GM23338 (cell line): ENCODE results near the gene TPO. TPM values are rescaled to one million over a fixed set of nuclear protein-coding genes. Genes with fewer than 3 reads are reported as not detected.

Source experiments
- ATAC-seq: fragments of 200-7000 bp; cut with Tn5 transposase; 3 replicates; pipeline ENCODE4 v1.9.1; 2020
- DNase-seq: peaks from one replicate; pipeline ENCODE4 v3.0.0-alpha.2; 2015; ENCODE audit warnings: low spot score
- H2AFZ ChIP-seq: fragments of 200-600 bp; sonication (generic); 2 replicates; pipeline ENCODE4 v1.8.0; 2016; ENCODE audit warnings: antibody characterized with exemption, mild to moderate bottlenecking, moderate library complexity
- H3F3A ChIP-seq: fragments of 200-600 bp; sonication (generic); replicated peaks from 2 replicates; pipeline ENCODE4 v1.8.0; 2017; ENCODE audit warnings: antibody characterized with exemption, mixed run types, low read depth
- H3K27ac ChIP-seq: fragments of 200-600 bp; sonication (generic); 2 replicates; pipeline ENCODE4 v1.6.1; 2016; ENCODE audit warnings: low read depth
- H3K27me3 ChIP-seq: fragments of 200-600 bp; sonication (generic); 2 replicates; pipeline ENCODE4 v1.8.0; 2016; ENCODE audit warnings: mild to moderate bottlenecking, mixed run types, moderate library complexity; ENCODE audit not compliant: insufficient read depth
- H3K36me3 ChIP-seq: fragments of 200-600 bp; sonication (generic); 2 replicates; pipeline ENCODE4 v1.8.0; 2016; ENCODE audit warnings: mild to moderate bottlenecking; ENCODE audit not compliant: insufficient read depth
- H3K4me1 ChIP-seq: fragments of 200-600 bp; sonication (generic); 2 replicates; pipeline ENCODE4 v1.8.0; 2016; ENCODE audit warnings: mild to moderate bottlenecking, moderate library complexity; ENCODE audit not compliant: insufficient read depth
- H3K4me2 ChIP-seq: fragments of 200-600 bp; sonication (generic); 2 replicates; pipeline ENCODE4 v1.7.1; 2017; ENCODE audit warnings: mixed run types
- H3K4me3 ChIP-seq: fragments of 200-600 bp; sonication (generic); 2 replicates; pipeline ENCODE4 v1.6.1; 2016; ENCODE audit warnings: mixed run types
- H3K79me2 ChIP-seq: fragments of 200-600 bp; sonication (generic); replicated peaks from 2 replicates; pipeline ENCODE4 v1.8.0; 2017; ENCODE audit warnings: mild to moderate bottlenecking; ENCODE audit not compliant: insufficient read depth
- H3K9me2 ChIP-seq: fragments of 200-600 bp; sonication (generic); 2 replicates; pipeline ENCODE4 v1.8.0; 2017; ENCODE audit not compliant: insufficient read depth
- H4K20me1 ChIP-seq: fragments of 200-600 bp; sonication (generic); replicated peaks from 2 replicates; pipeline ENCODE4 v1.8.0; 2017; ENCODE audit warnings: mild to moderate bottlenecking; ENCODE audit not compliant: insufficient read depth
- H3K27ac Mint-ChIP-seq: 2 replicates; pipeline ENCODE4 v1.8.0; 2020; ENCODE audit warnings: inconsistent platforms, mild to moderate bottlenecking, moderate library complexity, mixed read lengths
- H3K27me3 Mint-ChIP-seq: 3 replicates; pipeline ENCODE4 v1.8.0; 2022; ENCODE audit warnings: low read depth, mild to moderate bottlenecking, moderate library complexity, mixed read lengths, inconsistent platforms; ENCODE audit not compliant: insufficient read depth, poor library complexity
- H3K36me3 Mint-ChIP-seq: 3 replicates; pipeline ENCODE4 v1.8.0; 2021; ENCODE audit warnings: low read depth, mild to moderate bottlenecking, inconsistent platforms, moderate library complexity, mixed read lengths
- H3K4me1 Mint-ChIP-seq: 3 replicates; pipeline ENCODE4 v1.8.0; 2020; ENCODE audit warnings: mild to moderate bottlenecking, inconsistent platforms, mixed read lengths
- H3K4me3 Mint-ChIP-seq: 3 replicates; pipeline ENCODE4 v1.8.0; 2021; ENCODE audit warnings: moderate library complexity, mild to moderate bottlenecking, inconsistent platforms, mixed read lengths
- H3K9me3 Mint-ChIP-seq: 3 replicates; pipeline ENCODE4 v1.8.0; 2020; ENCODE audit warnings: moderate library complexity, mild to moderate bottlenecking, inconsistent platforms, mixed read lengths
- ETS1 ChIP-seq: IDR thresholded peaks from 2 replicates; pipeline ENCODE4 v1.6.1; 2016; ENCODE audit warnings: antibody characterized with exemption
- EZH2phosphoT487 ChIP-seq: fragments of 200-600 bp; sonication (generic); IDR thresholded peaks from one replicate; pipeline ENCODE4 v1.8.1; 2018; ENCODE audit warnings: antibody characterized with exemption; ENCODE audit not compliant: unreplicated experiment
- NANOG ChIP-seq: IDR thresholded peaks from 2 replicates; pipeline ENCODE4 v1.6.1; 2016; ENCODE audit warnings: antibody characterized with exemption, borderline replicate concordance
- POLR2AphosphoS5 ChIP-seq: IDR thresholded peaks from 2 replicates; pipeline ENCODE4 v1.6.1; 2016; ENCODE audit warnings: antibody characterized with exemption, low read depth
- STAT1 ChIP-seq: IDR thresholded peaks from one replicate; pipeline ENCODE4 v1.6.1; 2016; ENCODE audit warnings: antibody characterized with exemption; ENCODE audit not compliant: unreplicated experiment
- ZNF114 ChIP-seq: fragments of 250-450 bp; sonication (Bioruptor Pico); IDR thresholded peaks from 2 replicates; pipeline ENCODE4 v1.5.0; 2020; ENCODE audit warnings: mild to moderate bottlenecking, moderate library complexity
- polyA plus RNA-seq: library from polyadenylated mRNA; unstranded; fragments of >200 nt; fragmentation: Nextera tagmentation; extraction: Ambion mirVana; gene quantifications from 2 replicates; pipeline ENCODE4 v1.2.1, GENCODE V29; 2016
- total RNA-seq: library from RNA; depleted of rRNA; stranded (reverse); fragments of >200 nt; shearing (Covaris generic); gene quantifications from 2 replicates; pipeline ENCODE4 v1.2.3, GENCODE V29; 2014
- TF ChIP-seq, protein P1 (sequence below): fragments of 250-450 bp; sonication (Bioruptor Pico); IDR thresholded peaks from 2 replicates; pipeline ENCODE4 v1.5.0; 2020; ENCODE audit warnings: mild to moderate bottlenecking, moderate library complexity

TPO gene
- total and polyA plus RNA-seq, 2 experiments from 2014 or later: 0.74 TPM; not detected in 1

- Histone ChIP-seq H3K4me1 (no peaks in the 10 kb centered on the region), H3F3A (peaks cover 15% of the 10 kb centered on the region), H3K4me2 (no peak overlapping the region), H2AFZ (no peak overlapping the region), H3K4me3 (no peak overlapping the region), H3K27me3 (no peaks in the 10 kb centered on the region), H3K9me2 (no peaks in the 10 kb centered on the region), H3K27ac (no peak overlapping the region), H4K20me1 (no peaks in the 10 kb centered on the region), H3K36me3 (no peaks in the 10 kb centered on the region), H3K79me2 (no peaks in the 10 kb centered on the region)
- Mint-ChIP-seq H3K4me1 (peaks cover 6% of the 10 kb centered on the region; the same call in 2 of the 3 replicates), H3K9me3 (peaks cover 21% of the 10 kb centered on the region; the same call in 2 of the 3 replicates), H3K4me3 (no peak overlapping the region), H3K27ac (no peak overlapping the region), H3K36me3 (no peaks in the 10 kb centered on the region), H3K27me3 (peaks cover 4% of the 10 kb centered on the region)
- DNase-seq (no peak), ATAC-seq (no peak)
- TF ChIP-seq POLR2AphosphoS5 (no peak), STAT1 (no peak), EZH2phosphoT487 (no peak), NANOG (no peak), ZNF114 (no peak), ETS1 (no peak)
- TF ChIP-seq, protein P1, sequence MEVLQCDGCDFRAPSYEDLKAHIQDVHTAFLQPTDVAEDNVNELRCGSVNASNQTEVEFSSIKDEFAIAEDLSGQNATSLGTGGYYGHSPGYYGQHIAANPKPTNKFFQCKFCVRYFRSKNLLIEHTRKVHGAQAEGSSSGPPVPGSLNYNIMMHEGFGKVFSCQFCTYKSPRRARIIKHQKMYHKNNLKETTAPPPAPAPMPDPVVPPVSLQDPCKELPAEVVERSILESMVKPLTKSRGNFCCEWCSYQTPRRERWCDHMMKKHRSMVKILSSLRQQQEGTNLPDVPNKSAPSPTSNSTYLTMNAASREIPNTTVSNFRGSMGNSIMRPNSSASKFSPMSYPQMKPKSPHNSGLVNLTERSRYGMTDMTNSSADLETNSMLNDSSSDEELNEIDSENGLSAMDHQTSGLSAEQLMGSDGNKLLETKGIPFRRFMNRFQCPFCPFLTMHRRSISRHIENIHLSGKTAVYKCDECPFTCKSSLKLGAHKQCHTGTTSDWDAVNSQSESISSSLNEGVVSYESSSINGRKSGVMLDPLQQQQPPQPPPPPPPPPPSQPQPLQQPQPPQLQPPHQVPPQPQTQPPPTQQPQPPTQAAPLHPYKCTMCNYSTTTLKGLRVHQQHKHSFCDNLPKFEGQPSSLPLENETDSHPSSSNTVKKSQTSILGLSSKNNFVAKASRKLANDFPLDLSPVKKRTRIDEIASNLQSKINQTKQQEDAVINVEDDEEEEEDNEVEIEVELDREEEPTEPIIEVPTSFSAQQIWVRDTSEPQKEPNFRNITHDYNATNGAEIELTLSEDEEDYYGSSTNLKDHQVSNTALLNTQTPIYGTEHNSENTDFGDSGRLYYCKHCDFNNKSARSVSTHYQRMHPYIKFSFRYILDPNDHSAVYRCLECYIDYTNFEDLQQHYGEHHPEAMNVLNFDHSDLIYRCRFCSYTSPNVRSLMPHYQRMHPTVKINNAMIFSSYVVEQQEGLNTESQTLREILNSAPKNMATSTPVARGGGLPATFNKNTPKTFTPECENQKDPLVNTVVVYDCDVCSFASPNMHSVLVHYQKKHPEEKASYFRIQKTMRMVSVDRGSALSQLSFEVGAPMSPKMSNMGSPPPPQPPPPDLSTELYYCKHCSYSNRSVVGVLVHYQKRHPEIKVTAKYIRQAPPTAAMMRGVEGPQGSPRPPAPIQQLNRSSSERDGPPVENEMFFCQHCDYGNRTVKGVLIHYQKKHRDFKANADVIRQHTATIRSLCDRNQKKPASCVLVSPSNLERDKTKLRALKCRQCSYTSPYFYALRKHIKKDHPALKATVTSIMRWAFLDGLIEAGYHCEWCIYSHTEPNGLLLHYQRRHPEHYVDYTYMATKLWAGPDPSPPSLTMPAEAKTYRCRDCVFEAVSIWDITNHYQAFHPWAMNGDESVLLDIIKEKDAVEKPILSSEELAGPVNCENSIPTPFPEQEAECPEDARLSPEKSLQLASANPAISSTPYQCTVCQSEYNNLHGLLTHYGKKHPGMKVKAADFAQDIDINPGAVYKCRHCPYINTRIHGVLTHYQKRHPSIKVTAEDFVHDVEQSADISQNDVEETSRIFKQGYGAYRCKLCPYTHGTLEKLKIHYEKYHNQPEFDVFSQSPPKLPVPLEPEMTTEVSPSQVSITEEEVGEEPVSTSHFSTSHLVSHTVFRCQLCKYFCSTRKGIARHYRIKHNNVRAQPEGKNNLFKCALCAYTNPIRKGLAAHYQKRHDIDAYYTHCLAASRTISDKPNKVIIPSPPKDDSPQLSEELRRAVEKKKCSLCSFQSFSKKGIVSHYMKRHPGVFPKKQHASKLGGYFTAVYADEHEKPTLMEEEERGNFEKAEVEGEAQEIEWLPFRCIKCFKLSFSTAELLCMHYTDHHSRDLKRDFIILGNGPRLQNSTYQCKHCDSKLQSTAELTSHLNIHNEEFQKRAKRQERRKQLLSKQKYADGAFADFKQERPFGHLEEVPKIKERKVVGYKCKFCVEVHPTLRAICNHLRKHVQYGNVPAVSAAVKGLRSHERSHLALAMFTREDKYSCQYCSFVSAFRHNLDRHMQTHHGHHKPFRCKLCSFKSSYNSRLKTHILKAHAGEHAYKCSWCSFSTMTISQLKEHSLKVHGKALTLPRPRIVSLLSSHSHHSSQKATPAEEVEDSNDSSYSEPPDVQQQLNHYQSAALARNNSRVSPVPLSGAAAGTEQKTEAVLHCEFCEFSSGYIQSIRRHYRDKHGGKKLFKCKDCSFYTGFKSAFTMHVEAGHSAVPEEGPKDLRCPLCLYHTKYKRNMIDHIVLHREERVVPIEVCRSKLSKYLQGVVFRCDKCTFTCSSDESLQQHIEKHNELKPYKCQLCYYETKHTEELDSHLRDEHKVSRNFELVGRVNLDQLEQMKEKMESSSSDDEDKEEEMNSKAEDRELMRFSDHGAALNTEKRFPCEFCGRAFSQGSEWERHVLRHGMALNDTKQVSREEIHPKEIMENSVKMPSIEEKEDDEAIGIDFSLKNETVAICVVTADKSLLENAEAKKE (CRISPR knock-in tag): no peak
Observed at GRCh38 chr2:1458432-1458831, 45.2 kb downstream of the TPO start.
